KOPT-K1 (cell line): ENCODE data around the gene TWNK.
"Not testable (repeated sequence)": the region's sequence is repeated elsewhere in the genome, so short reads cannot be mapped to it uniquely, and the experiment has no call there.

ENCODE experiments used
- H3K27ac ChIP-seq: fragments of 200-600 bp; sonication (generic); 2 replicates; pipeline ENCODE4 v1.5.1; 2016; ENCODE audit warnings: antibody characterized with exemption, mild to moderate bottlenecking, low read depth, low read length; ENCODE audit not compliant: poor library complexity, severe bottlenecking
- H3K36me3 ChIP-seq: fragments of 200-600 bp; sonication (generic); 2 replicates; pipeline ENCODE4 v1.5.1; 2017; ENCODE audit warnings: antibody characterized with exemption, mild to moderate bottlenecking, low read length, moderate library complexity; ENCODE audit not compliant: insufficient read depth
- H3K9me3 ChIP-seq: fragments of 200-600 bp; sonication (generic); 2 replicates; pipeline ENCODE4 v1.5.1; 2017; ENCODE audit warnings: antibody characterized with exemption, low read length, mild to moderate bottlenecking; ENCODE audit not compliant: insufficient read depth, poor library complexity, severe bottlenecking

The TWNK gene

DNA sequence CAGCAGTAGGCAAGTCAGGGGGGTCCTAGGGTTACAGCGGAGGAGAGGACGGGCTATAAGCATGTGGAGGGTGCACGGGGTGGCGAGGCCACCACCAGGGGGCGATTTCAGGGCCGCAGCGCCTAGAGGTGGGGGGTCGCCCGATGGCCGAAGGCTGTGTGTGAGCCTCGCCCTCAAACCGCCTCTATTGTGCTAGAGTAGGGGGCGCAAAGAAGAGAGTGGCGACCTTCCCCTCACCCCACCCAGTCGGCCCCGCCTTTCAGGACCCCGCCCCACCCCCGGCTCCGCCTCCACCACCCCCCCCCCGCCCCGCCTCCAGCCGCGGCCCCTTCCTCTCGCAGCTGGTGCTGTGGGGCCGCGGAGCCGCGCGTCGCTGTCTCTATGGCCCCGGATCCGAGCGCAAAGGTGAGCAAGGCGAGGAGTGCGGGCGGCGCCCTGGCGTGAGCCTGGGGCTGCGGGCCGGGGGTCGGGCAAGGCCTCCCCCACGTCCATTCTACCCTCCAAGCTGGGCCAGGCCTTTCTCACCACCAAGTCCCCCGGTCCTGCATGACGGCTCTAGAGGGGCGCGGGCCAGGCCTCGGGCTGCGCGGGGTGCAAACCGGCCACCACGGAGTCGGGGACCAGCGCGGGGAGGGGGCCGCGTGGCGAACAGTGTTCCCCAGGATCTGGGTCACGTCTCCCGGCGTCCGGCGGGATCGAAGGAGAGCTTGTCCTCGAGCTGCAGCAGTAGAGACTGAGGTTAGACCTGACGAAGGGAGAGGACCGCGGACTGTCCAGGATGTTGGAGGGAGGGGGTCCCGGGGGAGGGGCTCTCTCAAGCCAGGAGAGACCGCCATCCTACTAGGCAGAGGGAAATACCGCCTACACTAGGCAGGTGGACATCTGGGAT, 17.9 kb upstream of the TWNK start, which contains the start of gene SEMA4G:
SEMA4G (plus strand) TSS at position 318 of the 889 bp plus-strand sequence. CDS start 3,409 bp downstream, outside the sequence.
- Histone ChIP-seq H3K27ac (no peak within 1 kb of the TSS), H3K9me3 (no peaks in the 10 kb centered on the region), H3K36me3 (peaks cover 29% of the 10 kb centered on the region)

DNA sequence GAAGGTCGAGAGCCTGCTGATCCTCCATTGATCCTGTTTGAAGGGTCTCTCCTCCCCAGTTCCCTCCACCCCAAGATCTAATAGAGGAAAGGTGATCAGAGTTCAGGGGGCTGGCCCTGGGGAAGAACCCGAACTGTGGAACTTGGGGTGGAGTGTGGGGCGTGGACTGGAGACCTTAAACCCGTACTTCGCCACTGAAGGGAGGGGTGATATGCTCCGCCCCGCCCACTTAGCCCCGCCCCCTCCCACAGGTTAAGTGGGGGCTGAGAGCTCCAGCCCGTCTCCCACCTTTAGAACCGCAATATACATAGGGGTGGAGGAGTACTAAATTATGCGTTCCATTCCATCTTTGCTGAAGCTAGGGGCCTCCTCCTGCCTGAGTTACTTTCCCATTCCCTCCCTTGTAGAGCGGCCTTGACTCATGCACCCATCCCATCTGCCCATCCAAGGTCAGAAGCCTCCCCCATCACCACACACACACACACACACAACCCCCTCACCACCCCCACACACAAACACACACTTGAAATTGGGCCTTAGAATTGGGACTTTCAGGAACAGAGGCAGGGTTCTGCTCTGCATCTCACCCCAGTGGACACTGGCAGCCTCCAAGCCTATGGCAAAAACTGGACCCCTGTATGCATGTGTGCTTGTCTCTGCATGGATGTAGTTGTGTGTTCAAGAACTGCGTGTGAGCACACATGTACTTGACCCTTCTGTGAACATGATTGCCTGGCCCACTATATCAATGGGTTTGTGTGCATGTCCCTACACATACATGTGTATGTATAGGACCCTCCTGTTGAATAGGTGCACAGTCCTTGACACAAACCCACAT, 17.0 kb upstream of the TWNK start:
- Histone ChIP-seq H3K36me3 (peaks cover 22% of the 10 kb centered on the region), H3K27ac (no peak overlapping the region), H3K9me3 (no peaks in the 10 kb centered on the region)

DNA sequence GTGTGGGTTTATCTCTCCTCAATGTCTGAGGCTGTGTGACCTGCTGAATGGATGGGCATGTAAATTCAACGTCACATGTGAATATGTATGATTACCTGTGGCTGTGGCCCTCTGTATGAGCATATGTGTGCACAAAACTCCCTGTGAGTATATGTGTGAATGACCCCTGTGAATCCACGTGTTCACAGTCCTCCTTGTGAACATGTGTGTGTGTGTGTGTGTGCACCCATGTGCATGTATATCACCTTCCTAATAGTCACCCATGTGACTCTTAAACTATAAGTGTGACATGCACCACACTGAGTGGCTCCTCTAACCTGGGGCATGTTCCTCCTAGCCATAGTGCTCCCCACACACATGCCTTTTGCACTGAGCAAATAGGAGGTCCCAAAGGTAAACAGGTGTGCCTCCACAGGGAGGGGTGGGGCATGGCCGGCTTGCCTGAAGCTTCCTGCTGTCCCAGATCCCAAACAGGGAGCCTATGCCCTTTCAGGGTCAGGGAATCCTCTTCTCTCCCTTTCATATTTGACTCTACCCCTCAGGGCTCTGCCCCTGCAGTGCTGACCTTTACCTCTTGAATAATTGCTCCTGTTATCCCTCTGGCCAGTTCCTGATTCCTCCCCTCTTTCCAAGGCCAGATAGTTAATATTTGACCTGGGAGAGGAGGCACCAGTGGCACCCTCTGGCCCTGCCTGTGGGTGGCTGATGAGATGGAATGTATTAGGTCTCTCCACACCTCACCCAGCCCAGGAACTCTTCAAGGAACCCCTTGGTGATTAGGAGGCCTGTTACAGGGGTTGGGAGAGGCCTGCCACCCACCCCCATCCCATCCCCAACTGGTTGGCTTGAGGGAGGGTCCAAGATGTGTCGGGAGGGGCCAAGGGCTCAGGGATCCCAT, 16.2 kb upstream of the TWNK start:
- H3K27ac ChIP-seq: no peak overlapping the region
- no peaks in the 10 kb centered on the region for H3K9me3 ChIP-seq

DNA sequence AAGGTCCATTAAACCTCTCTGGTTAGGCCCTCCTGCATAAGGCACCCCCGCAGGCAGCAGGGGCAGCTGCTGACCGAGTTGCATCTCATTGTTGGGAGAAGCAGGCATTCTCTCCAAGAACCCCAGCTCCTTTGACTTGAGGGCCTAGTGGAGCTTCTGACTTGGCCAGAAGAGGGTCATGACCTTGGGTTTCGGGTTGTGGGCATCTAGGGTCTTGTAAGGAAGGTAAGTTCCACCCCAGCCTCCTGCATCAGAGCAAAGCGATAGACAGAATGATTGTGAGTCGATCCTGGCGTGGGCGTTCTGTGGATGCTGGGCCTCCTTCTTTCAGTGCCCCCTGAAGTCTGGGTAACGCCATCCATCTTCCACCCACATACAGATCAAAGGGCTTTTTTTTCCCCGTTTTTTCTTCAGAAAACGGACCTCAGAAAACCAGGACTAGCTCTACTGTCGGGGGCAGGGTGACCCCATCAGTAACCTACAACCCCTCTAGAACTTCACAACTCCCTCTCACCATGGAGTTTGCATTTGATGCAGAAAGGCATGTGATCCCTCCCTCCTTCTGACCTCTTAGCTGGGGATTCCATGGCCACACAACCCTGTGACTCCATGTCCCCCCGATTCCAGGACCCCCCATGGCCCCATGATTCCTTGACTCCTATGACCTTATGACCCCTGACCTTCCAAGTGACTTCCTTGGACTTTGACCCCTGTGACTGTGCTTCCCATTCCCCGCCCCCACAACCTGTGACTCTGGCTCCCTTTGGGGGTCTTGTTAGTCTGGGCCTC, 15.0 kb upstream of the TWNK start:
- H3K36me3 ChIP-seq: 0 out of 2 replicates have a peak, but pooled peaks cover 2% of the 10 kb centered on the region
- H3K9me3 ChIP-seq: no peaks in the 10 kb centered on the region

More for the DNA sequence above, 16.2 kb upstream of the TWNK start:
- peaks cover 13% of the 10 kb centered on the region for H3K36me3 ChIP-seq

DNA sequence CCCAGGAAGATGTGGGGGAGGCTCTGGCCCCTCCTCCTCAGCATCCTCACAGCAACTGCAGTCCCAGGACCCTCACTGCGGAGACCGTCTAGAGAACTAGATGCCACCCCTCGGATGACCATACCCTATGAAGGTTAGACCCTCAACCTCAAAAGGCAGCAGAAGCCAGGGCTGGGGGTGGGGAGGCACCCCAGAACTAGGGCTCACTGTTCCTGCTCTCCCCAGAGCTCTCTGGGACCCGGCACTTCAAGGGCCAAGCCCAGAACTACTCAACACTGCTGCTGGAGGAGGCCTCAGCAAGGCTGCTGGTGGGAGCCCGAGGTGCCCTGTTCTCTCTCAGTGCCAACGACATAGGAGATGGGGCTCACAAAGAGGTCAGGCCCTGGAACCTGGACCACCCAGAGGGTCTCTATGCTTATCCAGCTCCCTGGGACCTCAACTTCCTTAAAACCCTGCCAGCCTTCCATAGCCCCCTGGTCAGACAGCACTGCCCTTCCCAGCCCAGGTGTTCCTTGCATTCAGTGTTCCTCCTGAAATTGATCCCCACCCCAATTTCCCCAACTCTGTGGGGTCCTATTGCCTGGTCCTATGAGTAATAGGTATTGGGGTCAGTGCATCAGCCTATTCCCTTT, 14.3 kb upstream of the TWNK start:
- no peak overlapping the region for H3K27ac ChIP-seq
- no peaks in the 10 kb centered on the region for H3K36me3 ChIP-seq
- H3K9me3 ChIP-seq: no peaks in the 10 kb centered on the region

More for the DNA sequence above, 15.0 kb upstream of the TWNK start:
- no peak overlapping the region for H3K27ac ChIP-seq

DNA sequence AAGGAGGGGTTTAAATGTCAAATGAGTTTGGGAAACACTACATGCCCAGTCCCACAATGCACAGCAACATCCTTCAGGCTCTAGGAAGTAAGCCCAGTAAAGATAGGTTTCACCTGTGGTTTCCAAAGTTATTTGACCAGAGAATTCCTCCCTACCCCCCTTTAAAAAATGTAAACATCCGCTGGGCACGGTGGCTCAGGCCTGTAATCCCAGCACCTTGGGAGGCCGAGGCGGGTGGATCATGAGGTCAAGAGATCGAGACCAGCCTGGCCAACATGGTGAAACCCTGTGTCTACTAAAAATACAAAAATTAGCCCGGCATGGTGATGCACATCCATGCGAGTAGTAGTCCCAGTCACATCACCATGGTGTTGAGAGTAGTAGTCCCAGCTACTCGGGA, 11.9 kb upstream of the TWNK start:
- not testable (repeated sequence) for H3K27ac ChIP-seq, H3K36me3 ChIP-seq, H3K9me3 ChIP-seq

DNA sequence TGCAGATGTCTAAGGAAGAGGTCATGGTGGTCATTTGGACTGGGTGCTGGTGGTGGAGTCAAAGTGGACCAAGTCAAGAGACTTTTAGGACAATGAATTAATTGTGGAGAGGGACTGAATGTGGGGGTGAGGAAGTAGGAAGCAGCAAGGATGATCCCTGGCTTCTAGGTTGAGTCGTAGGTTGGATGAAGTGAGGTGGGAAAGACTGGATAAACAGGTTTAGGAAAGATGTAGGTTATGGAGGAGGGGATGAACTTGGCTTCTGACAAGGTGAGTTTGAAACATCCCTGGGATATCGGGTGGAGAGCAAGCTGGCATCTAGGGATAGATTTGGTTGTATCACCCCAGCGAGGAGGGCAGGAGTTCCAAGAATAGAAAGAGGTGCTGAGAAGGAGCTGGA, 10.4 kb upstream of the TWNK start:
- Histone ChIP-seq H3K36me3 (peaks cover 20% of the 10 kb centered on the region; the same call in 1 of the 2 replicates), H3K27ac (no peak overlapping the region), H3K9me3 (no peaks in the 10 kb centered on the region)

DNA sequence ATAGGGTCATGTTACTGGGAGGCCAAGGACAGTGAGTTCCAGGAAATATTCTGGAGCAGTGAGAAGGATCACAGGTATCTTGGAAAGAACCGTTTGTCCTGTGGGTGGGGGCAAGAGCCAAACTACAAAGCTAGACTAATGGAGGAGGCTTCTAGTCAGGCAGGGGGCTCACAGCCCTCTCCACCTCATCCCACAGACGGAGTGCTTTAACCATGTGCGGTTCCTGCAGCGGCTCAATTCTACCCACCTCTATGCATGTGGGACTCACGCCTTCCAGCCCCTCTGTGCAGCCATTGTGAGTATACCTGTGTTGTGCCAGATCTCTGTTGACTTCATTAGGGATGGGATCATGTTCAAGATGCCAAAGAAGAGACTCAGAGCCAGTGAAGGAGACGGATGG, 9.9 kb upstream of the TWNK start:
- no peaks in the 10 kb centered on the region for H3K9me3 ChIP-seq

DNA sequence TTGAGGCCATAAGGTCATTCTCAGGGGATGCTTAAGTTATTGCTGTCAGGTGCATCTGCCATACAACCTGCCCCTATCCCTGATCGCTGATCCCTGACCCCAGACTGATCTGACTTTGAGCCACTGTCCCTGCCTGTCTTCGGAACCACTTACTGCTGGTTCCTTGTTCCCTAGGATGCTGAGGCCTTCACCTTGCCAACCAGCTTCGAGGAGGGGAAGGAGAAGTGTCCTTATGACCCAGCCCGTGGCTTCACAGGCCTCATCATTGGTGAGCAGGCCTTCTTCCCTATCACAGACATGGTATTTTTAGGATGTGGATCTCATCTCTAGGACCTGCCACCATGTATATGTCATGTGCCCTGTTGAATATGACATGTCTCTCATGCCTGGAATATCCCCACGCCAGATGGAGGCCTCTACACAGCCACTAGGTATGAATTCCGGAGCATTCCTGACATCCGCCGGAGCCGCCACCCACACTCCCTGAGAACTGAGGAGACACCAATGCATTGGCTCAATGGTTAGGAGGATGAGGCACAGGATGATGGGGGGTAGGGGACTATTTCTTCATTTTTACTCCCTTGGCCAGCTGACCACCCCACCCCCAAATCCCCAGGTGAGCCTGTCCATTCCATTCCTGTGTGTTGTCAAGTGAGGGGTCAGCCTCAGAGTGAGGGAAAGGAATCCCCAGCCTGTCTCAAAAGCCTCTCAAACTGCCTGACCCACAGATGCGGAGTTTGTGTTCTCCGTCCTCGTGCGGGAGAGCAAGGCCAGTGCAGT, 9.0 kb upstream of the TWNK start:
- H3K27ac ChIP-seq: no peak overlapping the region
- H3K9me3 ChIP-seq: no peaks in the 10 kb centered on the region
- peaks cover 30% of the 10 kb centered on the region; the same call in 1 of the 2 replicates for H3K36me3 ChIP-seq

More for the DNA sequence above, 9.9 kb upstream of the TWNK start:
- H3K36me3 ChIP-seq: peaks cover 21% of the 10 kb centered on the region; the same call in 1 of the 2 replicates
- H3K27ac ChIP-seq: no peak overlapping the region

DNA sequence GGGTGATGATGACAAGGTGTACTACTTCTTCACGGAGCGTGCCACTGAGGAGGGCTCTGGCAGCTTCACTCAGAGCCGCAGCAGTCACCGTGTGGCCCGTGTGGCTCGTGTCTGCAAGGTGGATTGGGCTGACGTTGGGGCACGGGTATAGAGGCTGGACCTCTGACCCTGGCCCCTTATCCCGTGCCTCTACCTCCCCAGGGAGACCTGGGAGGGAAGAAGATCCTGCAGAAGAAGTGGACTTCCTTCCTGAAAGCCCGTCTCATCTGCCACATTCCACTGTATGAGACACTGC, 8.5 kb upstream of the TWNK start:
- Histone ChIP-seq H3K36me3 (peaks cover 30% of the 10 kb centered on the region; the same call in 1 of the 2 replicates), H3K27ac (no peak overlapping the region), H3K9me3 (no peaks in the 10 kb centered on the region)

DNA sequence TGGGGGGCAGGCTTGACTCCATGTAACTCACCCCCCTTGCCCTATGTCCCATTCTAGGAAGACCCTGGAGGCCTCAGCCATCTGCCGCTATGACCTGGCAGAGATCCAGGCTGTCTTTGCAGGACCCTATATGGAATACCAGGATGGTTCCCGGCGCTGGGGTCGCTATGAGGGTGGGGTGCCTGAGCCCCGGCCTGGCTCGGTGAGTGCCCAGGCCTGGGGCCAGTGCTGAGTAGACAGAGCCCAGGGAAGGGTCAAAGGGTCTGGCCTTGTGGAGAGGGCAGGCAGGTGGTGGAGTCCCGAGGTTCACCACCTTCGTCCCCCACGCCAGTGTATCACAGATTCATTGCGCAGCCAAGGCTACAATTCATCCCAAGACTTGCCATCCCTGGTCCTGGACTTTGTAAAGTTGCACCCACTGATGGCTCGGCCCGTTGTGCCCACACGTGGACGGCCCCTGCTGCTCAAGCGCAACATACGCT, 7.5 kb upstream of the TWNK start:
- peaks cover 34% of the 10 kb centered on the region; the same call in 1 of the 2 replicates for H3K36me3 ChIP-seq
- no peak overlapping the region for H3K27ac ChIP-seq
- no peaks in the 10 kb centered on the region for H3K9me3 ChIP-seq

DNA sequence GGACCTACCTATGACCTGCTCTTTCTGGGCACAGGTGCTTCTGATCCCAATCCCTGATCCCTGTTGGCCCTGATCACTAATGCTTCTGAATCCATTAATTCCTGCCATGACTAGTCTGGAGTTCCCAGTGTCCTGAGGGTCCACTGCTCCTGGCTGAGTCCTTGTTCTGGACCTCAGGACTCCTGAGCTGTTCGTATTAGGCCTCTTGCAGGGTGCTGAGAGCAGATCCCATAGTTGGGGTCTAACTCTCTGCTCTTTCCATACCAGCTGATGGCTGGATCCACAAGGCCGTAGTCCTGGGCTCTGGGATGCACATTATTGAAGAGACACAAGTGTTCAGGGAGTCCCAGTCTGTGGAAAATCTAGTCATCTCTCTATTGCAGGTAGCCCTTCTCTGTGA, 7.0 kb upstream of the TWNK start:
- H3K27ac ChIP-seq: no peak overlapping the region
- no peaks in the 10 kb centered on the region for H3K9me3 ChIP-seq
- peaks cover 39% of the 10 kb centered on the region; the same call in 1 of the 2 replicates for H3K36me3 ChIP-seq

DNA sequence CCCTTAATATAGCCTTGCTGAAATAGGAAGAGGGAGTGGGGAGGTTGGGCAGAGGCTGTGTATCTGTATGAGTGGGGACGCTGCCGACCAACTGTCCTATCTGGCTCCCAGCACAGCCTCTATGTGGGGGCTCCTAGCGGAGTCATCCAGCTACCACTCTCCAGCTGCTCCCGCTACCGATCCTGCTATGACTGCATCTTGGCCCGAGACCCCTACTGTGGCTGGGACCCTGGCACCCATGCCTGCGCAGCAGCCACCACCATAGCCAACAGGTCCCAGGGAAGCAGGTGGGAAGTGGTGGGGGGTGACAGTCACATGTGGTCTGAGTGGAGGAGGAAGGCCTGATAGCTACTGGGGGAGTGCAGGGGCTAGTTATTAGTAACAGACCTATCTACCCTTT, 6.6 kb upstream of the TWNK start:
- peaks cover 42% of the 10 kb centered on the region; the same call in 1 of the 2 replicates for H3K36me3 ChIP-seq
- H3K27ac ChIP-seq: no peak overlapping the region

More for the DNA sequence above, 6.6 kb upstream of the TWNK start:
- no peaks in the 10 kb centered on the region for H3K9me3 ChIP-seq
